GM19452 (cell line): ENCODE data around the gene ANO10.

ENCODE experiments used
- ATAC-seq: cut with Tn5 transposase; IDR thresholded peaks from one replicate; pipeline ENCODE4 v1.9.1; 2021; ENCODE audit not compliant: unreplicated experiment

The ANO10 gene

GRCh38 chr3:43326891-43327581 lies 294.8 kb downstream of the ANO10 start:
- ATAC-seq: no peak

GRCh38 chr3:43323541-43323940 lies 298.3 kb downstream of the ANO10 start:
- no peak for ATAC-seq

DNA sequence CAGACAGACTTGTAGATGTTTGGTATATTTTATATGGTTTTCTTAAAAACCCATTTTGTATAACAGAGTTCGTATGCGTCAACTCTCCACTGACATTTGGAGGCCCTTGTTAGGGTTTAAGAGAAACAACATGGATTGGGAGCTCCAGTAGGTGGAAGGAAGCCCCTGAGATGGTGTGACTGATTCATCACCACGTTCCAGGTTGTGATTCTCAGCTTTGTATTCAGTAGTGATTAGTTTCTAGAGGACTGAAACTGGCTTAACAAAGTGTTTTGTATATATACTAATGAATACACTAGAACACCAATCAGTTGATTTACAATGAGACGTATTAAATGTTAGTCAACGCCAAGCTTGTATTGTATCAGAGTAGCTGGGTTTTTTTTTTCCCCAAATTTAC lies 301.5 kb downstream of the ANO10 start:
- no peak for ATAC-seq

GRCh38 chr3:43319794-43320193 lies 302.0 kb downstream of the ANO10 start:
- no peak for ATAC-seq

DNA sequence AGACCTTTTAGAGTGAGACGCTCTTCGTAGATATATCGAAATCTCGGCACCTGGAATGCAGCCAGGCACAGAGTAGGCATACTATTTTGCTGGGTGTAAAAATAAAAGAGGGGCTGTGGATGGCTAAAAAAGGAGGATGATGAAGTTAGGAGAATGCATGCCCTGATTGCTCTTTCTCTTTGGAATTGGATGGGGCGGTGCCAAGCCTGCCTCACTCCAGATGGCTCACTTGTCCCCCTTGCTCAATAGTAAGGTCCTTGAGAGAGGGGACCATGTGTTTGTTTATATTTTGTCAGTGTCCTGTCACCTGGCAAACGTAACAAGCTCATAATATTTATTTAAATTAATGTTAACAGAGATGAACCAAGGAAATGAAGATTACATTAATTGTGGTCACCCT lies 302.4 kb downstream of the ANO10 start:
- ATAC-seq: no peak

GRCh38 chr3:43317461-43318316 lies 304.1 kb downstream of the ANO10 start:
- ATAC-seq: no peak

DNA sequence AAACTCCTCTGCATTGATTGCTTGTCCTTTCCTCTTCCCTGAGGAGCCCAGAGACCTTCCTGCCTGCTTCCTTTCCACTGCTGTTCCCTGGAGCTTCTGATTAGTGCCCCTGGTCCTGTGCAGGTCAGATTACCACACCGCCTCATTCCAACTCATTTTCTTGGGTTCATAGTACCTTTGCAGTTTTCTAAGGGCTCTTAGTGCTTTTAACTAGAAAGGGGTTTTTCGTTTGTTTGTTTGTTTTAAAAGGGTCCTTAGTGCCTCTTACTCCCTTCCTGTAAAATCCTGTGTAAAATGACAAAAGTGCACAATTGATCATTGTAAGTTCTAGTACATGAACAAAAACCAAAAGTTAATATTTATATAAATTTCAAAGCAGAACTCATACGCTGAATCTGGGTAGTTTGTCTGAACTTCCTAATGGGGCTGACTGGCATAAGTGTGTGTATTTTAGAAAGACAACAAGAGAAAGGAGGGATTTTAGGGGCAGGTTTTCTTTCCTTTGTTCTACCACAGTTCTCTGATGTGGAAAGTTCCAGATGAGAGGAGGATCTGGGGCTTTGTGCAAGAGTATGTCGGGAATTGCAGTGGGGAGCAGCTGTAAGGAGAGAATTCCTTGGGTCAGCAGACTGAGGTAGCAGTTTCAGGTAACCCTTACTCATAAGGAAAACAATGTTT lies 304.9 kb downstream of the ANO10 start:
- no peak for ATAC-seq
